Measurements from ENCODE around the gene ORAI3.
A peak's percentile ranks its signal among the peaks of the same experiment; 100 is the strongest.

The ORAI3 gene

DNA sequence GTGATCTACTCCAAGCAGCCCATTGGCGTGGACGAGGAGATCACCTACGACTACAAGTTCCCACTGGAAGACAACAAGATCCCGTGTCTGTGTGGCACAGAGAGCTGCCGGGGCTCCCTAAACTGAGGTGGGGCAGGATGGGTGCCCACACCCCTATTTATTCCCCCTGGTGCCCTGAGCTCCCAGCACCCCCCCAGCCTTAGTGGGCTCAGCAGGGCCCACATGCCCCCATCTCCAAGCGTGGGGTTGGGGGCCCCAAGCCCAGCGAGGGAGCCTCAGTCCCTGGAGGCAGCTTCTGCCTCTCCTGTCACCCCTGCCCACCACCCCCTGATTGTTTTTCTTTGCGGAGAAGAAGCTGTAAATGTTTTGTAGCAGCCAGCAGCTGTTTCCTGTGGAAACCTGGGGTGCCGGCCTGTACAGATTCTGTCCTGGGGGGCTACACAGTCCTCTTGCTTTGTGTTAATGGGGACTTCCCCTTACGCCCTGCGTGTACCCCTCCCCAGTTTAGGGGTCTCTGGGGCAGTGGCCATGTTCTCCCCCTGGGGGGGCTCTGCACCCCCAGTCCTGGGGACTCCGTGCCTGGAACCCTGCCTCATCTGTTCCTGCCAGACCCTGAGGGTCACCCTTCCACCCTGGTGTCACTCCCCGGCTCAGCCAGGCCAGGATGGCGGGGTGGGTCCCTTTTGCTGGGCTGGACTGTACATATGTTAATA is 35.2 kb downstream of the ORAI3 start:
- no peak for DNase-seq (ENCODE audit: extremely low read depth, low read depth)
- H3K4me3 ChIP-seq (replicated peaks; ENCODE audit: low read depth, low read length) = no peak overlapping the region
- TF ChIP-seq, protein P1, sequence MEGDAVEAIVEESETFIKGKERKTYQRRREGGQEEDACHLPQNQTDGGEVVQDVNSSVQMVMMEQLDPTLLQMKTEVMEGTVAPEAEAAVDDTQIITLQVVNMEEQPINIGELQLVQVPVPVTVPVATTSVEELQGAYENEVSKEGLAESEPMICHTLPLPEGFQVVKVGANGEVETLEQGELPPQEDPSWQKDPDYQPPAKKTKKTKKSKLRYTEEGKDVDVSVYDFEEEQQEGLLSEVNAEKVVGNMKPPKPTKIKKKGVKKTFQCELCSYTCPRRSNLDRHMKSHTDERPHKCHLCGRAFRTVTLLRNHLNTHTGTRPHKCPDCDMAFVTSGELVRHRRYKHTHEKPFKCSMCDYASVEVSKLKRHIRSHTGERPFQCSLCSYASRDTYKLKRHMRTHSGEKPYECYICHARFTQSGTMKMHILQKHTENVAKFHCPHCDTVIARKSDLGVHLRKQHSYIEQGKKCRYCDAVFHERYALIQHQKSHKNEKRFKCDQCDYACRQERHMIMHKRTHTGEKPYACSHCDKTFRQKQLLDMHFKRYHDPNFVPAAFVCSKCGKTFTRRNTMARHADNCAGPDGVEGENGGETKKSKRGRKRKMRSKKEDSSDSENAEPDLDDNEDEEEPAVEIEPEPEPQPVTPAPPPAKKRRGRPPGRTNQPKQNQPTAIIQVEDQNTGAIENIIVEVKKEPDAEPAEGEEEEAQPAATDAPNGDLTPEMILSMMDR (IDR thresholded peaks at IDR 0.05; ENCODE audit: low read depth, low read length, missing control alignments) = no peak

DNA sequence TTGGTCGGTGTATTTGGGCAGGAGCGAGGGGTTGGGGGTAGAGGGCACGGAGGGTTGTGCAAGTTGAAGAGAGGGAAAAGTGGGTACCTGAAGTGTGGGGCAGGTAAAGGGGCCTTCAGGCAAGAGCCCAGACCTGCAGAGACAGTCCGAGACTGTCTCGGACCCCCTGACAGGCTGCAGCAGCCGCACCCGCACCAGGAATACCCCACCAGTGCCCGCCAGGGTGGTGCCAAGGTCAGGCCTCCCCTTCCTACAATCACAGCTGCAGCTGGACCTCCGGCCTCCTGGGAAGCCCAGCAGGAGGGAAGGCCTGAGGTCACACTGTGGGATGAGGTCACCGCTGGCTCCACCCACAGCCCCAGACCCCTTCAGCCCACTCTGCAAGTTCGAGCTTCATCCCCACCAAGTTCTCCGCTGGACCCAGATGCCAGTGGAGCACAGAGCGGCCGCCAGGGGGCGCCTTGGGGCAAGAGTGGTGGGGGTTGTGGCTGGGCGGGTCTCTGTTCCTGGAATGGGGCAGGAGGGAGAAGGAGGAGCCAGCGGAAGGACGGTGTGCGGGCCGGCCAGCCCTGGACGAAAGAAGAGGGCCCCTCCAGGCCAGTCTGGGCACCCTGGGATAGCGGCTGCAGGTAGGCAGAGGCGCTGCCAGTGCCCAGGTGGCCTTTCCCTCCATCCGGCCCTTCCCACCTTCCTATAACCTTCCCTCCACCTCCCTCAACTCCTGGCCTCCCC is 36.0 kb downstream of the ORAI3 start, which contains the start of gene HSD3B7:
Gene HSD3B7 (plus strand): TSS at position 539 of the 732 bp plus-strand sequence. CDS start 452 bp downstream, outside the sequence.
- DNase-seq (ENCODE audit: extremely low read depth, low read depth) = peak; percentile 41
- peak within 1 kb of the TSS; percentile 30 for H3K4me3 ChIP-seq (replicated peaks; ENCODE audit: low read depth, low read length)
- TF ChIP-seq, protein P1 (IDR thresholded peaks at IDR 0.05; ENCODE audit: low read depth, low read length, missing control alignments) = peak; percentile 96

DNA sequence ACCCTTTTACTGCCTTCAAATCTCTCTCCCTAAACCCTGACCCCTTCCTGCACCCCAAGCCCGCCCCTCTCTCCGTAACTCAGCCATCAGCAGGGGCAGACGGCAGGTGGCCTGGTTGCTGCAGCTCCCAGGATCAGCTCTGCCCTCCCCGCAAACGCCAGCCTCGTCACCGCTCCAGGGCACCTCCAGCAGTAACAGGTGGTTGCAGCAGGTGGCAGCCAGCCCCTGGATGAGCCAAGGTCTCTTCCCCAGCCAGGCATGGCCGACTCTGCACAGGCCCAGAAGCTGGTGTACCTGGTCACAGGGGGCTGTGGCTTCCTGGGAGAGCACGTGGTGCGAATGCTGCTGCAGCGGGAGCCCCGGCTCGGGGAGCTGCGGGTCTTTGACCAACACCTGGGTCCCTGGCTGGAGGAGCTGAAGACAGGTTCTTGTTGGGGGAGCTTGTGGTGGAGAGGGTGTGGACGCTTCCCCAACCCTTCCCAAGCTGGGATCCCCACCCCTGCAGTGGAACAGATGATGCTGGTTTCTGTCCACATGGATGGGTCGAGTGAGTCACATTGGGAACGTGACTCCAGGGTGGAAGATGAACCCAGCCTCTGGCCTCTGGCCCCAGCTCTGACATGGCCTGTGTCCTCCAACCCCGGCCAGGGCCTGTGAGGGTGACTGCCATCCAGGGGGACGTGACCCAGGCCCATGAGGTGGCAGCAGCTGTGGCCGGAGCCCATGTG is 36.7 kb downstream of the ORAI3 start:
- DNase-seq (ENCODE audit: extremely low read depth, low read depth) = no peak
- H3K4me3 ChIP-seq (replicated peaks; ENCODE audit: low read depth, low read length) = peak overlapping the region; percentile 30
- TF ChIP-seq, protein P1 (IDR thresholded peaks at IDR 0.05; ENCODE audit: low read depth, low read length, missing control alignments) = no peak

DNA sequence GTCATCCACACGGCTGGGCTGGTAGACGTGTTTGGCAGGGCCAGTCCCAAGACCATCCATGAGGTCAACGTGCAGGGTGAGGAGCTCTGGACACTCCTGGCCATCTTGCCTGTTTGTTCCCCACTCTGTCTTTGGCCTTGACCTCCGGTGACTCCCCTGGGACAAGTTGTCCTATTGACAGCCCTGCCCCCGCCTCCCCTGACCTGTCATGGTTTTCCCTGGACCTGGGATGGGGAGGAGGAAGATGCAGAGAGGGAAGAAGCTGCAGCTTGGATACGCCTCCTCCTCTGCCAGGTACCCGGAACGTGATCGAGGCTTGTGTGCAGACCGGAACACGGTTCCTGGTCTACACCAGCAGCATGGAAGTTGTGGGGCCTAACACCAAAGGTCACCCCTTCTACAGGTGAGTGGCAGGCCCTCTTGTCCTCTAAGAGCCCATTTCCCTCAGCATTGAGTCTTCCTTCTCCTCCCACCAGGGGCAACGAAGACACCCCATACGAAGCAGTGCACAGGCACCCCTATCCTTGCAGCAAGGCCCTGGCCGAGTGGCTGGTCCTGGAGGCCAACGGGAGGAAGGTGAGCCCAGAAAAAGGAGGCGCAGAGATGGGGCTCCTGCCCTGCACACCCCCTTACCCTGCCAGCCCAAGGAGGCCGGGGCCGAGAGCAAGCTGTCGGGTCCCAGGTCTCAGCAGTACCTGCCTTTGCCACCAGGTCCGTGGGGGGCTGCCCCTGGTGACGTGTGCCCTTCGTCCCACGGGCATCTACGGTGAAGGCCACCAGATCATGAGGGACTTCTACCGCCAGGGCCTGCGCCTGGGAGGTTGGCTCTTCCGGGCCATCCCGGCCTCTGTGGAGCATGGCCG is 37.5 kb downstream of the ORAI3 start:
- TF ChIP-seq, protein P1 (IDR thresholded peaks at IDR 0.05; ENCODE audit: low read depth, low read length, missing control alignments) = no peak
- no peak overlapping the region for H3K4me3 ChIP-seq (replicated peaks; ENCODE audit: low read depth, low read length)
- DNase-seq (ENCODE audit: extremely low read depth, low read depth) = no peak

DNA sequence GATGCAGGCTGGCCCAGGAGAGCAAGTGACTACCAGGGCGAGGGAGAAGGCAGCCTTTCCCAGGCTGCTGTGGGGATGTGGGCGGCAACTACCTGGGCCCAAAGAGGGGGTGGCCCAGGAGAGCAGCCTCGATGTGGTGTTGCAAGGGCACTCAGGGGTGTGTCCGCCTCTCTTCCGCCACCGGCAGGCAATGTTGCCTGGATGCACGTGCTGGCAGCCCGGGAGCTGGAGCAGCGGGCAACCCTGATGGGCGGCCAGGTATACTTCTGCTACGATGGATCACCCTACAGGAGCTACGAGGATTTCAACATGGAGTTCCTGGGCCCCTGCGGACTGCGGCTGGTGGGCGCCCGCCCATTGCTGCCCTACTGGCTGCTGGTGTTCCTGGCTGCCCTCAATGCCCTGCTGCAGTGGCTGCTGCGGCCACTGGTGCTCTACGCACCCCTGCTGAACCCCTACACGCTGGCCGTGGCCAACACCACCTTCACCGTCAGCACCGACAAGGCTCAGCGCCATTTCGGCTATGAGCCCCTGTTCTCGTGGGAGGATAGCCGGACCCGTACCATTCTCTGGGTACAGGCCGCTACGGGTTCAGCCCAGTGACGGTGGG is 38.8 kb downstream of the ORAI3 start:
- TF ChIP-seq, protein P1 (IDR thresholded peaks at IDR 0.05; ENCODE audit: low read depth, low read length, missing control alignments) = no peak
- H3K4me3 ChIP-seq (replicated peaks; ENCODE audit: low read depth, low read length) = no peak overlapping the region
- DNase-seq (ENCODE audit: extremely low read depth, low read depth) = no peak
